Activated T-cell treated with anti-CD3 and anti-CD28 coated beads for 1 hour (primary cell): ENCODE measurements around the gene KAZN.

Experiments used
- DNase-seq: peaks from one replicate; pipeline ENCODE4 v3.0.0-alpha.2; 2020; ENCODE audit warnings: low read depth

KAZN gene

GRCh38 chr1:14980621-14981218, 382.2 kb downstream of the KAZN start:
- DNase-seq = no peak

DNA sequence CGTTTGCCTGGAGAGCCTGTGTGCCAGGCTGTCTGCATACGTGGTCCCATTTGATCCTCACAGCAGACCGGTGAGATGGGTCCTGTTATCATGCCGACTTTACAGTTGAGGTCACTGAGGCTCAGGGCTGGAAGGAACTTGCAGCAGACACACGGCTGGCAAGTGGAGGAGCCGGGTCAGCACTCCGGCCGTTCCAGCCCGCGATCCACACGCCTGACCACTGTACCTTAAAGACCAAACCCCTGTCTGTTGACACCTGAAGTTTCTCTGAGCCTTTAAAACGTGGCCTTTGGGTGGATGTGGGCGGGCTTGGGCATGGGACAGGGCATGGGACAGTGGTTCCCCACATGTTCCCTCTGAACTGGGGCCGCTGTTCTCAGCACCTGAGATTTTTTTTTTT, 383.5 kb downstream of the KAZN start:
- no peak for DNase-seq

- DNase-seq = no peak
Observed at GRCh38 chr1:14983277-14983676, 384.8 kb downstream of the KAZN start.

DNA sequence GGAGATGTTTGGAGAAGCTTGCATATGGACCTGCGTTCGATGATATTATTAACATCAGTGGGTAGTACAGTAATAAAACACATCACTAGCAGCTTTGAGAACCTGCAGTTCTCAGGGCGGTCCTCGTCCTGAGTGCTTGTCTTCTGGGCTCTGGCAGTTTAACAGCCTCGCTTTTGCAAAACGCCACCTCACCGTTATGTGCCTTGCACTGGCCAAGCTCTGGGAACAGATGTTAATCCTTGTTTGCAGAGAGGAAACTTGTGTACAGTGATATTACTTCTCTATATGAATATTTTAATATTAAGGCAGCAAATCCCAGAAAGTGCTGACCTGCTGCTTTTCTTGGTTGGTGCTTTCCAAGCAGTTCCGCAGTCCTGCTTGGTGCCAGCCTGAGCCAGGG, 387.7 kb downstream of the KAZN start:
- DNase-seq = no peak

GRCh38 chr1:14987829-14988603, 389.5 kb downstream of the KAZN start:
- no peak for DNase-seq

- DNase-seq = no peak
Observed at GRCh38 chr1:14988636-14989035, 390.2 kb downstream of the KAZN start.

GRCh38 chr1:14989931-14990728, 391.6 kb downstream of the KAZN start:
- DNase-seq = no peak

GRCh38 chr1:14993414-14993813, 394.9 kb downstream of the KAZN start:
- DNase-seq = no peak

DNA sequence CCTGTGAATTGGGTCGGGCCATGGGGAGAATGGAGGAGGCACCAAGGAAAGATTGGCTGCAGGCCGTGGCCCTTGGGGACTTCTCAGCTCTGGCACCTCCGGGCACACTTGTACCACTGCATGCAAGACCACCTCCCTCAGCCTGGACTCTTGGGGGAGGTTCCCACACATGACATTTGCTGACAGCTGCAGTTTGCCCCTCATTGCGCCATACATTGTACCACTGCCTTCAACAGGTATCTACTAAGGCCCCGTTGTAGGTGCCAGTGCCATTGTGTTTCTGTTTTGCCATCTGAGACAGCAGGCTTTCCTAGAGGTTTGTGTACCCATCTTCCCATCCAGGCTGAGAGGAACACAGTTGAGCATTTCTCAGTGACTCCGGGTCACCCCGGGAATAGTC, 395.7 kb downstream of the KAZN start:
- no peak for DNase-seq

DNA sequence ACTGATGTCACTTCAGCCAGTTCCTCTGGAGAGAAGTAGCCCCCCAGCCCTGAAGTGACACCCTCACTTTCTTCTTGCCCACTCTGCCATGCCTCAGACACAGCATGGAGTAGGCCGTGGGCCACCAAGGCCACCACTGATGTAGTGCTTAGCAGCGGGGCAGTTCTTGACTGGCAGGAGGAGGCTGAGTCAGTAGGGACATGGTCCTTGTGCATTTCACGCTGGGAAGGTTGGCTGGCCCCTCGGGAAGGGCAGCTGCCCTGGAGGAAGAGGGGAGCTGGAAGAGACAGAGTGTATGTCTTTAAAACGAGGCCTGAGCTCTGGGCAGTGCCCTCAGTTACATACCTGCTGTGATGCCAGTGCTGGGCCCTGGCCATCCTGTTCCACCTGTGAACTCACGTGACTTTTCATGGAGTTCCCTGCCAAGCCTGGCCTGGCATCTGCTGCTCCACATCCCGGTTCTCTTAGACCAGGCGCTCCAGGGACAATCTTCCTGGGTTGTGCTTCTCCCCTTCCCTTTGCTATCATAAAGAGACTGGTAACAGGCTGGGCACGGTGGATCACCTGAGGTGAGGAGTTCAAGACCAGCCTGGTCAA, 396.5 kb downstream of the KAZN start:
- no peak for DNase-seq

- DNase-seq = no peak
Observed at GRCh38 chr1:14996133-14997050, 397.9 kb downstream of the KAZN start.

- DNase-seq = no peak
Observed at GRCh38 chr1:14997646-14998276, 399.3 kb downstream of the KAZN start.

DNA sequence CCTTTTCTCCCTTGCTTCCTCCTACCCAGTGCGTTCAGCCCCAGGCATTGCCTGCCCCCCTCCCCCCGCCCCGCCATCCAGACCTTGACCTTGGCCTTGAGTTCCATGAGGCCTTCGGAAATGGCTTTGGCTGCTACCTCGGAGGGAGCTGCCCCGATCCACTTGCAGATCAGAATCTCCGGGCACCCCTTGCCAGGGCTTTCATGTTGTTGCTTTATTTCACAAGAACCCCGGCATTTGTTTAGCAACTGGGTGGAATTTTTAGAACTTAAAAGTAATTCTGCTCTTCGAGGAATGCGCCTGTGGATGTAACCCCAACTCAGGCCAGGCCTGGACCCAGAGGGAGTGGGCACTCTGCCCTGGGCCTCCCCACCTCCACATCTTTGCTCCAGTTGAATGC, 401.0 kb downstream of the KAZN start:
- no peak for DNase-seq

- no peak for DNase-seq
Observed at GRCh38 chr1:15000030-15000429, 401.5 kb downstream of the KAZN start.

GRCh38 chr1:15000671-15001070, 402.2 kb downstream of the KAZN start:
- DNase-seq = no peak

DNA sequence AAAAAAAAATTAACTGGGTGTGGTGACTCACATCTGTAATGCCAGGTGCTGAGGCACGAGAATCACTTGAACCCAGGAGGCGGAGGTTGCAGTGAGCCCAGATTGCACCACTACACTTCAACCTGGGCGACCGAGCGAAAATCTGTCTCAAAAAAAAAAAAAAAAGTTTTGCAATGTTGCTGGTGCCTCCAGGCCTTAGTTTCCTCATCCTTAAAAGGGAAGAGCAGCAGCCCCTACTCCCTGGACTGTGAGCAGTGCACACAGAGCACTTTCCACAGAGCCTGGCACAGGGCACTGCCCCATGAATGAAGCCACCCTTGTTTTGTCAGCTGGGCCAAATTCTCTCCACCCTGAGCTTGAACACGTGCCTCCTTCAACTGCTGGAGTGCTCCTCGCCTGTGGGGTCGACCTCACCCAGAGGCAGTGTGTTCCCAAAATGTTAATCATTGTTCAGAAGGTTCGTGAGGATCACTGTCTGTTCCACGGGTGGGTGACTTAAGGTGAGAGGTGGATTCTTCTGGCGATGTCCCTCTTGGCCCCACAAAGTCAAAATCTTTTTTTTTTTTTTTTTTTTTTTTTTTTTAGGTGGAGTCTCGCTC, 402.9 kb downstream of the KAZN start:
- DNase-seq = no peak

- no peak for DNase-seq
Observed at GRCh38 chr1:15002325-15002724, 403.8 kb downstream of the KAZN start.

- no peak for DNase-seq
Observed at GRCh38 chr1:15004396-15004795, 405.9 kb downstream of the KAZN start.

GRCh38 chr1:15005116-15005515, 406.6 kb downstream of the KAZN start:
- no peak for DNase-seq

- DNase-seq = no peak
Observed at GRCh38 chr1:15007368-15007767, 408.9 kb downstream of the KAZN start.

DNA sequence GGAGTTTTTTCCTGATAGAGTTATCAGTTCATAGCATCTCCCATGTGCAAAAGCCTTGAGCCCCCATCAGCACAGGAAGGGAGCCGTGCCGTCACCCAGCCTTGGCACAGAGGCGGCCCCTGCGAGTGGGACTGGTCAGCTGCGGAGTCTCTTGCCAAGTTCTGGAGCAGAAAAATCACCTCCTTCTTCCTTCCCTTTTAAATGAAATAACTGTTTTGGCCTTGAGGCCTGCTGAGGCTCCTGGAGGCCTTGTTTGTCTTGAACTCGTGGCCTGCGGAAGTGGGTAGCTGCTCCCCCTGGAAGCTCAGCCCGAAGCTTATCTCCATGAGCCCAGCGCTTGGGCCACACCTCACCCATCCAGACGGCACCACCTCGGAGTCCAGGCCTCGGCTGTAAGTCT, 409.4 kb downstream of the KAZN start:
- DNase-seq = no peak
